ENCODE data around the gene AFG3L2. TPM values are rescaled to one million over a fixed set of nuclear protein-coding genes. Genes with fewer than 3 reads are reported as not detected.

Gene AFG3L2
- total and polyA plus RNA-seq, 9 of the 15 experiments (the other 6 are each of a cell fraction or from before 2014, with no cell fraction given): 24.1 to 109 (median 84.0) TPM

DNA sequence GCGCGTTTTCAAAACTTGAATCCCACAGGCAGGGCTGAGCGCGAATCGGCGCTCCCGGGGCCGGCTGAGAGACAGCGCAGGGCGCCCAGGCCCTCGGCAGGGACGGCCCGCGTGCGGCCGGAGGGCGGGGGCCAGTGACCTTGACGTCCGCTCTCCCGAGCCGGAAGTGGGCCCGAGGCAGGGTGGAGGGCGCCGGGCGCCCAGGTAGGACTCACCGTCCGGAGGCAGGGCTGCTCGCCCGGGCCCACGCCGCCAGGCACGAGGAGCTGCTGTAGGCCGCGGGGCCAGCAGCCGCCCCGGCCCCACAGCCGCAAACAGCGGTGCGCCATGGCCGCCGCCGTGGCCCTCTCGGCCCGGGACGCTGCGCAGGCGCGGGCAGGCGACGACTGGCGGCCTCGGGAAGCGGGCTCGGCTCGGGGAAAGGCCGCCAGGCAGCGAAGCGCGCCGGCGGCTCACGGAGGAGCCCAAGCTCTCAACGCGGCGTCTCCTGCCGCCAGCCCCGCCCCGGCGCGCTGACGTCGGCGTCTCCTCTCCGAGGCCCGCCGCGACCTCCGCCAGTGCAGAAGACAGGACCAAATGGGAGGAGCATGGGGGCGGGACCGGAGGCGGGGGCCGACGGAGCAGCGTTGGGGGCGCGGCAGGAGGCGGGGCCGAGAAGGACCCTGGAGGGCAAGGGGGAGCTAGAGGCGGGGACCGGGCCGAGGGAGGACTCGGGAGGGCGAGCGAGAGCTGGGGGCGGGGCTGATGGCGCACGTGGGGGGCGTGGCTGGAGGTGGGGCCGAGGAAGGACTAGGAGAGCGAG, at the start of gene AFG3L2 (continued):
- TF ChIP-seq UBTF (IDR thresholded peaks at IDR 0.05; ENCODE audit: borderline replicate concordance in 1 of 2, low read depth in 2 of 2, low read length in 2 of 2) (peak; percentile 68 to 92), NR3C1 (CRISPR knock-in tag; IDR thresholded peaks at IDR 0.05) (peak; percentile 64; the same call in 1 of the 2 replicates), HNRNPH1 (optimal IDR thresholded peaks at IDR 0.05; ENCODE audit: low read depth, low read length) (no peak), HMGN3 (IDR thresholded peaks at IDR 0.05; ENCODE audit: borderline replicate concordance, extremely low read depth, insufficient read length, low read depth, low read length) (peak; percentile 17), ZNF830 (CRISPR knock-in tag; IDR thresholded peaks at IDR 0.05) (no peak), ZNF347 (CRISPR knock-in tag; IDR thresholded peaks at IDR 0.05; ENCODE audit: low read depth) (no peak), GTF2A2 (tag; IDR thresholded peaks at IDR 0.05) (peak; percentile 67; the same call in 1 of the 2 replicates), NCOR1 (IDR thresholded peaks at IDR 0.05) (0 out of 2 replicates have a peak, but pooled peaks have one; percentile 22), NONO (IDR thresholded peaks at IDR 0.05; ENCODE audit: low read depth in 2 of 2, low read length in 1 of 2) (peak; percentile 92 to 93), ZNF766 (CRISPR knock-in tag; conservative IDR thresholded peaks at IDR 0.05) (no peak), ZNF121 (CRISPR knock-in tag; conservative IDR thresholded peaks at IDR 0.05) (peak; percentile 6; the same call in 1 of the 2 replicates), HCFC1 (IDR thresholded peaks at IDR 0.05; ENCODE audit: low read depth, low read length) (peak; percentile 9), ZNF639 (CRISPR knock-in tag; conservative IDR thresholded peaks at IDR 0.05 in 1 of 2, IDR thresholded peaks at IDR 0.05 in 1 of 2) (peak in 1 of 2 experiments; percentile 81; a peak in 2 of 4 replicates), MYC (IDR thresholded peaks at IDR 0.05; ENCODE audit: low read depth, low read length) (peak; percentile 83), MYC (CRISPR knock-in tag; IDR thresholded peaks at IDR 0.05; ENCODE audit: borderline replicate concordance, low read depth) (no peak), POLR2G (IDR thresholded peaks at IDR 0.05; ENCODE audit: low read depth, low read length) (peak; percentile 96)
- TF ChIP-seq, protein P1, sequence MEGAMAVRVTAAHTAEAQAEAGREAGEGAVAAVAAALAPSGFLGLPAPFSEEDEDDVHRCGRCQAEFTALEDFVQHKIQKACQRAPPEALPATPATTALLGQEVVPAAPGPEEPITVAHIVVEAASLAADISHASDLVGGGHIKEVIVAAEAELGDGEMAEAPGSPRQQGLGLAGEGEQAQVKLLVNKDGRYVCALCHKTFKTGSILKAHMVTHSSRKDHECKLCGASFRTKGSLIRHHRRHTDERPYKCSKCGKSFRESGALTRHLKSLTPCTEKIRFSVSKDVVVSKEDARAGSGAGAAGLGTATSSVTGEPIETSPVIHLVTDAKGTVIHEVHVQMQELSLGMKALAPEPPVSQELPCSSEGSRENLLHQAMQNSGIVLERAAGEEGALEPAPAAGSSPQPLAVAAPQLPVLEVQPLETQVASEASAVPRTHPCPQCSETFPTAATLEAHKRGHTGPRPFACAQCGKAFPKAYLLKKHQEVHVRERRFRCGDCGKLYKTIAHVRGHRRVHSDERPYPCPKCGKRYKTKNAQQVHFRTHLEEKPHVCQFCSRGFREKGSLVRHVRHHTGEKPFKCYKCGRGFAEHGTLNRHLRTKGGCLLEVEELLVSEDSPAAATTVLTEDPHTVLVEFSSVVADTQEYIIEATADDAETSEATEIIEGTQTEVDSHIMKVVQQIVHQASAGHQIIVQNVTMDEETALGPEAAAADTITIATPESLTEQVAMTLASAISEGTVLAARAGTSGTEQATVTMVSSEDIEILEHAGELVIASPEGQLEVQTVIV (CRISPR knock-in tag; IDR thresholded peaks at IDR 0.05; ENCODE audit: borderline replicate concordance): peak; percentile 52; the same call in 1 of the 2 replicates
- TF ChIP-seq, protein P2, sequence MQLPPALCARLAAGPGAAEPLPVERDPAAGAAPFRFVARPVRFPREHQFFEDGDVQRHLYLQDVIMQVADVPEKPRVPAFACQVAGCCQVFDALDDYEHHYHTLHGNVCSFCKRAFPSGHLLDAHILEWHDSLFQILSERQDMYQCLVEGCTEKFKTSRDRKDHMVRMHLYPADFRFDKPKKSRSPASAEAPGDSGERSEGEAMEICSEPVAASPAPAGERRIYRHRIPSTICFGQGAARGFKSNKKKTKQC (CRISPR knock-in tag; IDR thresholded peaks at IDR 0.05): peak; percentile 80; the same call in 1 of the 2 replicates
